K562 (cell line): Measurements from ENCODE around the gene RPS19. TPM values are rescaled to one million over a fixed set of nuclear protein-coding genes. Genes with fewer than 3 reads are reported as not detected.

ENCODE experiments used
- ATAC-seq: fragments of 200-7000 bp; cut with Tn5 transposase; 3 replicates; pipeline ENCODE4 v1.9.1; 2020; ENCODE audit warnings: moderate library complexity
- BruUV-seq: library from RNA; stranded (reverse); fragments of 400-500 nt; replicated peaks from 2 replicates; lab custom pipeline; 2021; lab: Mats Ljungman, UMichigan
- CTCF ChIA-PET: fragments of 300-600 bp; formaldehyde crosslinking; extraction: SDS; loops from one replicate; lab custom pipeline; 2021; ENCODE audit warnings: low intra/inter-chr PET ratio; lab: Yijun Ruan, JAX
- POLR2A ChIA-PET: fragments of 300-600, 350-650 bp; sonication (Branson Sonifier 250); formaldehyde crosslinking; extraction: SDS; loops from one replicate; lab custom pipeline; 2021; ENCODE audit warnings: antibody characterized with exemption, inconsistent platforms; lab: Yijun Ruan, JAX
- DNase-seq, 4 experiments: peaks; one replicate each; pipeline versions ENCODE4 v3.0.0 to v3.0.0-alpha.2; 2011 to 2018; ENCODE audit warnings: low spot score in 3 of 4, mixed read lengths in 3 of 4; ENCODE audit errors: extremely low read depth in 1 of 4
- FAIRE-seq: peaks from 2 replicates; lab custom pipeline; 2011; peaks lifted over from hg19 to GRCh38; lab: Jason Lieb, UNC
- H2AFZ ChIP-seq: 2 replicates; pipeline ENCODE4 v1.6.0; 2011; ENCODE audit warnings: low read depth, low read length, control low read depth, inconsistent platforms
- H3K27ac ChIP-seq: fragments of 200-600 bp; 3 replicates; pipeline ENCODE4 v1.8.0; 2011; ENCODE audit warnings: low read depth, mild to moderate bottlenecking, control low read depth, inconsistent platforms, low read length, moderate library complexity, mixed read lengths; ENCODE audit errors: extremely low read depth
- H3K27me3 ChIP-seq, 2 experiments: fragments of 300-600 bp in 1 of 2; 2 replicates in 1 of 2; 3 replicates in 1 of 2; pipeline versions ENCODE4 v1.6.0 to v1.8.0; 2011; ENCODE audit warnings: inconsistent platforms in 2 of 2, low read length in 2 of 2, mild to moderate bottlenecking in 1 of 2, mixed read lengths in 1 of 2, moderate library complexity in 1 of 2; ENCODE audit not compliant: control insufficient read depth in 2 of 2, insufficient read depth in 2 of 2
- H3K36me3 ChIP-seq: fragments of 300-600 bp; 3 replicates; pipeline ENCODE4 v1.8.0; 2011; ENCODE audit warnings: mild to moderate bottlenecking, low read length, inconsistent platforms; ENCODE audit not compliant: control insufficient read depth, insufficient read depth
- H3K4me1 ChIP-seq, 2 experiments: fragments of 200-600 bp in 1 of 2; replicated peaks in 1 of 2; 2 replicates in 1 of 2; 3 replicates in 1 of 2; pipeline versions ENCODE4 v1.5.1 to v1.8.0; 2011; ENCODE audit warnings: inconsistent platforms in 2 of 2, low read length in 2 of 2, mild to moderate bottlenecking in 1 of 2, mixed read lengths in 1 of 2, moderate library complexity in 1 of 2; ENCODE audit not compliant: control insufficient read depth in 2 of 2, insufficient read depth in 2 of 2
- H3K4me2 ChIP-seq: 2 replicates; pipeline ENCODE4 v1.6.1; 2011; ENCODE audit warnings: low read length, control low read depth, inconsistent platforms, mixed read lengths; ENCODE audit not compliant: insufficient read depth
- H3K4me3 ChIP-seq: fragments of 200-600 bp; sonication (generic), shearing (Covaris generic); 2 replicates; pipeline ENCODE4 v1.5.1; 2016; ENCODE audit warnings: control low read depth, inconsistent platforms
- H3K79me2 ChIP-seq: fragments of 200-600 bp; 3 replicates; pipeline ENCODE4 v1.8.0; 2011; ENCODE audit warnings: low read length, inconsistent platforms; ENCODE audit not compliant: control insufficient read depth, insufficient read depth
- H3K9ac ChIP-seq, 2 experiments: 2 replicates each; pipeline versions ENCODE4 v1.6.0 to v1.6.1; 2011; ENCODE audit warnings: low read depth in 2 of 2, low read length in 2 of 2, control low read depth in 1 of 2, inconsistent platforms in 1 of 2, mild to moderate bottlenecking in 1 of 2, mixed read lengths in 1 of 2; ENCODE audit not compliant: insufficient read depth in 1 of 2
- H3K9me1 ChIP-seq: one replicate; pipeline ENCODE4 v1.6.0; 2011; ENCODE audit warnings: inconsistent platforms, mild to moderate bottlenecking, low read length, moderate library complexity; ENCODE audit not compliant: control insufficient read depth, insufficient read depth
- H3K9me3 ChIP-seq: replicated peaks from 2 replicates; pipeline ENCODE4 v1.5.1; 2011; ENCODE audit warnings: low read depth, low read length, inconsistent platforms; ENCODE audit not compliant: control insufficient read depth, insufficient read depth
- H4K20me1 ChIP-seq: replicated peaks from 2 replicates; pipeline ENCODE4 v1.6.1; 2011; ENCODE audit warnings: low read length, inconsistent platforms, mixed read lengths; ENCODE audit not compliant: control insufficient read depth, insufficient read depth
- CBFB ChIP-seq: sonication (generic); formaldehyde crosslinking; IDR thresholded peaks from 2 replicates; pipeline ENCODE4 v1.4.0; 2020; ENCODE audit warnings: mild to moderate bottlenecking, missing genetic modification reagents
- DMBX1 ChIP-seq: fragments of 250-450 bp; sonication (Bioruptor Pico); IDR thresholded peaks from 2 replicates; pipeline ENCODE4 v1.8.0; 2022; ENCODE audit warnings: inconsistent platforms, mild to moderate bottlenecking, moderate library complexity, borderline replicate concordance
- E2F1 ChIP-seq: sonication (generic); formaldehyde crosslinking; IDR thresholded peaks from 2 replicates; pipeline ENCODE4 v1.8.1; 2023; ENCODE audit warnings: mild to moderate bottlenecking, missing genetic modification reagents, moderate library complexity
- HOXB6 ChIP-seq: fragments of 250-450 bp; sonication (Bioruptor Pico); IDR thresholded peaks from 2 replicates; pipeline ENCODE4 v1.5.1; 2022; ENCODE audit warnings: mild to moderate bottlenecking, borderline replicate concordance
- KDM5B ChIP-seq: fragments of 200-600 bp; sonication (generic); IDR thresholded peaks from 2 replicates; pipeline ENCODE4 v1.6.1; 2012; ENCODE audit warnings: low read depth, mild to moderate bottlenecking, moderate library complexity, low read length, control low read depth, inconsistent platforms; ENCODE audit not compliant: insufficient replicate concordance
- MAX ChIP-seq: sonication (generic); formaldehyde crosslinking; IDR thresholded peaks from 2 replicates; pipeline ENCODE4 v1.9.0; 2022; ENCODE audit warnings: mild to moderate bottlenecking, missing genetic modification reagents
- MTA1 ChIP-seq: fragments of 450-650 bp; IDR thresholded peaks from 2 replicates; pipeline ENCODE4 v1.6.1; 2017; ENCODE audit warnings: borderline replicate concordance
- POLR2B ChIP-seq: fragments of 450-650 bp; IDR thresholded peaks from 2 replicates; pipeline ENCODE4 v1.6.1; 2018; ENCODE audit warnings: low read depth; ENCODE audit not compliant: partially characterized antibody
- RBM17 ChIP-seq: fragments of 200-400 bp; formaldehyde crosslinking; IDR thresholded peaks from 2 replicates; pipeline ENCODE4 v1.6.1; 2017; ENCODE audit warnings: low read depth, mild to moderate bottlenecking, low read length, borderline replicate concordance
- XRCC4 ChIP-seq: IDR thresholded peaks from one replicate; pipeline ENCODE4 v1.6.1; 2011; ENCODE audit not compliant: insufficient read depth, insufficient read length; ENCODE audit errors: extremely low read depth
- ZNF175 ChIP-seq: fragments of 200-800 bp; sonication (Bioruptor generic); IDR thresholded peaks from 2 replicates; pipeline ENCODE4 v1.6.1; 2016; ENCODE audit warnings: low read depth, mild to moderate bottlenecking, missing genetic modification characterization, missing compliant biosample characterization
- ZNF655 ChIP-seq: fragments of 250-450 bp; sonication (Bioruptor Pico); IDR thresholded peaks from 2 replicates; pipeline ENCODE4 v1.5.0; 2021
- WGBS: fragments of 100-300 bp; shearing (Covaris generic); methylation state at CpG from one replicate; pipeline ENCODE4 v1.1.6; 2016; ENCODE audit warnings: low coverage, mixed read lengths; ENCODE audit not compliant: insufficient coverage; ENCODE audit errors: missing lambda C conversion rate; 5-methylcytosine and 5-hydroxymethylcytosine counted together
- in situ Hi-C: fragments of 300-500 bp; cut with MboI; formaldehyde crosslinking; loops from 4 replicates; pipeline ENCODE4 v1.15.0; 2018; ENCODE audit warnings: inconsistent platforms, mixed read lengths
- intact Hi-C: fragments of 100-400 bp; cut with micrococcal nuclease; formaldehyde crosslinking; loops from 2 replicates; pipeline ENCODE4 v1.14.2; 2022
- polyA plus RNA-seq, 8 experiments: library from polyadenylated mRNA; depleted of rRNA in 4 of 8; stranded (reverse) in 5 of 8; unstranded in 3 of 8; fragments of >200 nt; fragmentation: Nextera tagmentation in 2 of 8; fragmentation: Illumina TruSeq in 1 of 8; extraction: Ambion mirVana in 2 of 8; extraction: Trizol in 1 of 8; gene quantifications; 2 replicates each; pipeline versions ENCODE4 v1.2.1 to v1.2.3, GENCODE V29; 2011 to 2014; ENCODE audit warnings: inconsistent platforms in 1 of 8, missing spikeins in 1 of 8
- total RNA-seq, 7 experiments: library from RNA; depleted of rRNA in 6 of 7; stranded (reverse); fragments of >200 nt in 6 of 7; fragmentation: Illumina TruSeq in 2 of 7; extraction: Trizol in 2 of 7; gene quantifications; 2 replicates each; pipeline versions ENCODE4 v1.2.1 to v1.2.3, GENCODE V29; 2011 to 2021; ENCODE audit warnings: low replicate concordance in 1 of 7
- TF ChIP-seq, protein P1 (sequence below): sonication (generic); formaldehyde crosslinking; IDR thresholded peaks from 2 replicates; pipeline ENCODE4 v1.9.0; 2022; ENCODE audit warnings: mild to moderate bottlenecking, missing genetic modification reagents
- TF ChIP-seq, protein P2 (sequence below): sonication (generic); formaldehyde crosslinking; IDR thresholded peaks from 2 replicates; pipeline ENCODE4 v1.8.0; 2023; ENCODE audit warnings: mild to moderate bottlenecking, missing genetic modification reagents

RPS19 gene
- total and polyA plus RNA-seq, 9 of the 15 experiments (the other 6 are each of a cell fraction or from before 2014, with no cell fraction given): 1,964 to 3,408 (median 2,747) TPM

DNA sequence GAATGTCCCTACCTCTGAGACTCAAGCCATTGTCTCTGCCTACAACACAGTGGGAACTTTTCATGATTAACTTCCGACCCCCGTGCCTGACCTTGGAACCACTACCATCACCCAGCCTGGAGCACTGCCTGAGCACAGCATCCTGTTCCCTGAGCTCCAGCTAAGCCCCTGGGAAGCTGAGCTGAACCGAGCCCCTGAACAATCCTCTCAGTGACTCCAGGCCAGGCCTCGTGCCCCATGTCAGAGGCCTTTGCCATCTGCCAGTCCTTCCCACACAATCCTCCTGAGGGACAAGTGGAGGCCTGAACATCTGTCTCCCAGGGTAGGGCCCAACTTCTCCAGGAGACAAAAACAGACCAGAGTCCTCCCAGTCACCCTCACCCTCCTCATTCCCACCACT, 46.1 kb upstream of the RPS19 start:
- H3K27me3 ChIP-seq: peaks cover 3 to 17% of the 10 kb centered on the region in 2 experiments; a peak in 3 of 5 replicates
- intact Hi-C loops (no loop called here), in situ Hi-C loops (no loop called here)
- no peak for ATAC-seq
- H3K36me3 ChIP-seq: no peaks in the 10 kb centered on the region
- H3K4me1 ChIP-seq: no peaks in the 10 kb centered on the region
- H3K79me2 ChIP-seq: no peaks in the 10 kb centered on the region
- no peak overlapping the region for H2AFZ ChIP-seq
- DNase-seq: no peak
- no peak for FAIRE-seq
- BruUV-seq: no TSS peak
- H4K20me1 ChIP-seq: no peaks in the 10 kb centered on the region
- H3K27ac ChIP-seq: no peak overlapping the region
- no peaks in the 10 kb centered on the region for H3K9me1 ChIP-seq
- H3K9me3 ChIP-seq: no peaks in the 10 kb centered on the region
- H3K4me3 ChIP-seq: no peak overlapping the region
- WGBS: 0% methylated on average over 4 of the region's 4 CpGs
- no peak overlapping the region for H3K9ac ChIP-seq
- ChIA-PET CTCF (interaction anchor here (0.7 kb wide), 1 partner anchor 290 kb away, joined by 3 read pairs; no protein-coding TSS in a partner anchor), POLR2A (interaction anchor here (1.1 kb wide), 1 partner anchor 19 kb away, joined by 3 read pairs; no protein-coding TSS in a partner anchor)
- no peak overlapping the region for H3K4me2 ChIP-seq
- no peak for TF ChIP-seq MTA1
- no peak for TF ChIP-seq XRCC4
- TF ChIP-seq HOXB6: no peak
- no peak for TF ChIP-seq DMBX1 (CRISPR knock-in tag)
- TF ChIP-seq, protein P1, sequence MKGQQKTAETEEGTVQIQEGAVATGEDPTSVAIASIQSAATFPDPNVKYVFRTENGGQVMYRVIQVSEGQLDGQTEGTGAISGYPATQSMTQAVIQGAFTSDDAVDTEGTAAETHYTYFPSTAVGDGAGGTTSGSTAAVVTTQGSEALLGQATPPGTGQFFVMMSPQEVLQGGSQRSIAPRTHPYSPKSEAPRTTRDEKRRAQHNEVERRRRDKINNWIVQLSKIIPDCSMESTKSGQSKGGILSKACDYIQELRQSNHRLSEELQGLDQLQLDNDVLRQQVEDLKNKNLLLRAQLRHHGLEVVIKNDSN (CRISPR knock-in tag): no peak
- TF ChIP-seq E2F1 (CRISPR knock-in tag): no peak
- TF ChIP-seq ZNF655 (CRISPR knock-in tag): no peak
- TF ChIP-seq MAX (CRISPR knock-in tag): no peak
- no peak for TF ChIP-seq ZNF175 (CRISPR knock-in tag)
- no peak for TF ChIP-seq RBM17
- TF ChIP-seq CBFB (CRISPR knock-in tag): no peak
- no peak for TF ChIP-seq KDM5B
- no peak for TF ChIP-seq POLR2B
- TF ChIP-seq, protein P2, sequence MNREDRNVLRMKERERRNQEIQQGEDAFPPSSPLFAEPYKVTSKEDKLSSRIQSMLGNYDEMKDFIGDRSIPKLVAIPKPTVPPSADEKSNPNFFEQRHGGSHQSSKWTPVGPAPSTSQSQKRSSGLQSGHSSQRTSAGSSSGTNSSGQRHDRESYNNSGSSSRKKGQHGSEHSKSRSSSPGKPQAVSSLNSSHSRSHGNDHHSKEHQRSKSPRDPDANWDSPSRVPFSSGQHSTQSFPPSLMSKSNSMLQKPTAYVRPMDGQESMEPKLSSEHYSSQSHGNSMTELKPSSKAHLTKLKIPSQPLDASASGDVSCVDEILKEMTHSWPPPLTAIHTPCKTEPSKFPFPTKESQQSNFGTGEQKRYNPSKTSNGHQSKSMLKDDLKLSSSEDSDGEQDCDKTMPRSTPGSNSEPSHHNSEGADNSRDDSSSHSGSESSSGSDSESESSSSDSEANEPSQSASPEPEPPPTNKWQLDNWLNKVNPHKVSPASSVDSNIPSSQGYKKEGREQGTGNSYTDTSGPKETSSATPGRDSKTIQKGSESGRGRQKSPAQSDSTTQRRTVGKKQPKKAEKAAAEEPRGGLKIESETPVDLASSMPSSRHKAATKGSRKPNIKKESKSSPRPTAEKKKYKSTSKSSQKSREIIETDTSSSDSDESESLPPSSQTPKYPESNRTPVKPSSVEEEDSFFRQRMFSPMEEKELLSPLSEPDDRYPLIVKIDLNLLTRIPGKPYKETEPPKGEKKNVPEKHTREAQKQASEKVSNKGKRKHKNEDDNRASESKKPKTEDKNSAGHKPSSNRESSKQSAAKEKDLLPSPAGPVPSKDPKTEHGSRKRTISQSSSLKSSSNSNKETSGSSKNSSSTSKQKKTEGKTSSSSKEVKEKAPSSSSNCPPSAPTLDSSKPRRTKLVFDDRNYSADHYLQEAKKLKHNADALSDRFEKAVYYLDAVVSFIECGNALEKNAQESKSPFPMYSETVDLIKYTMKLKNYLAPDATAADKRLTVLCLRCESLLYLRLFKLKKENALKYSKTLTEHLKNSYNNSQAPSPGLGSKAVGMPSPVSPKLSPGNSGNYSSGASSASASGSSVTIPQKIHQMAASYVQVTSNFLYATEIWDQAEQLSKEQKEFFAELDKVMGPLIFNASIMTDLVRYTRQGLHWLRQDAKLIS (CRISPR knock-in tag): no peak
